Activated naive CD4-positive, alpha-beta T cell treated with anti-CD3 and anti-CD28 coated beads, Interleukin-2, amount 10 ng/mL, durations not matched to agents 7 days and 5 days (primary cell): ENCODE results near the gene RAB6D.
"Not testable (repeated sequence)": the region's sequence is repeated elsewhere in the genome, so short reads cannot be mapped to it uniquely, and the experiment has no call there.

Source experiments
- CTCF ChIA-PET: fragments of 350-600 bp; sonication (Branson Sonifier 250); formaldehyde crosslinking; loops from one replicate; lab custom pipeline; 2021; ENCODE audit warnings: antibody characterized with exemption; lab: Charles Lee
- DNase-seq: peaks from one replicate; pipeline ENCODE4 v3.0.0-alpha.2; 2020
- H3K27ac Mint-ChIP-seq: one replicate; pipeline ENCODE4 v1.8.0; 2021; ENCODE audit warnings: mild to moderate bottlenecking, moderate library complexity, mixed read lengths
- H3K27me3 Mint-ChIP-seq: one replicate; pipeline ENCODE4 v1.8.0; 2021; ENCODE audit warnings: mild to moderate bottlenecking, mixed read lengths
- H3K36me3 Mint-ChIP-seq: one replicate; pipeline ENCODE4 v1.8.0; 2021; ENCODE audit warnings: mixed read lengths
- H3K4me1 Mint-ChIP-seq: one replicate; pipeline ENCODE4 v1.8.0; 2021; ENCODE audit warnings: mixed read lengths
- H3K4me3 Mint-ChIP-seq: one replicate; pipeline ENCODE4 v1.8.0; 2021; ENCODE audit warnings: mild to moderate bottlenecking, moderate library complexity, mixed read lengths
- H3K9me3 Mint-ChIP-seq: one replicate; pipeline ENCODE4 v1.8.0; 2021; ENCODE audit warnings: mixed read lengths

RAB6D gene

GRCh38 chr2:131391471-131391870 lies 27.5 kb upstream of the RAB6D start:
- H3K4me1 Mint-ChIP-seq: not testable (repeated sequence)

GRCh38 chr2:131390495-131391130 lies 26.6 kb upstream of the RAB6D start:
- CTCF ChIA-PET, H3K36me3 Mint-ChIP-seq, H3K9me3 Mint-ChIP-seq, DNase-seq, H3K4me1 Mint-ChIP-seq, H3K27ac Mint-ChIP-seq, H3K4me3 Mint-ChIP-seq: not testable (repeated sequence)
- H3K27me3 Mint-ChIP-seq: peaks cover 38% of the 10 kb centered on the region

More at GRCh38 chr2:131391471-131391870, 27.5 kb upstream of the RAB6D start:
- peaks cover 38% of the 10 kb centered on the region for H3K27me3 Mint-ChIP-seq
- H3K27ac Mint-ChIP-seq, H3K4me3 Mint-ChIP-seq, H3K9me3 Mint-ChIP-seq, DNase-seq, H3K36me3 Mint-ChIP-seq, CTCF ChIA-PET: not testable (repeated sequence)

- H3K4me1 Mint-ChIP-seq: peaks cover 2% of the 10 kb centered on the region
- no peaks in the 10 kb centered on the region for H3K9me3 Mint-ChIP-seq
- CTCF ChIA-PET: no interaction called here
- no peak overlapping the region for H3K27ac Mint-ChIP-seq
- peaks cover 30% of the 10 kb centered on the region for H3K27me3 Mint-ChIP-seq
- no peak overlapping the region for H3K4me3 Mint-ChIP-seq
- no peaks in the 10 kb centered on the region for H3K36me3 Mint-ChIP-seq
- DNase-seq: no peak
Measured at GRCh38 chr2:131389657-131390056, 25.7 kb upstream of the RAB6D start.

- H3K36me3 Mint-ChIP-seq, DNase-seq, H3K4me1 Mint-ChIP-seq, H3K9me3 Mint-ChIP-seq, CTCF ChIA-PET, H3K4me3 Mint-ChIP-seq, H3K27ac Mint-ChIP-seq: not testable (repeated sequence)
- H3K27me3 Mint-ChIP-seq: peaks cover 23% of the 10 kb centered on the region
Measured at GRCh38 chr2:131388834-131389233, 24.9 kb upstream of the RAB6D start.

GRCh38 chr2:131373111-131373510 lies 9.1 kb upstream of the RAB6D start:
- CTCF ChIA-PET, H3K27me3 Mint-ChIP-seq, H3K36me3 Mint-ChIP-seq, H3K4me3 Mint-ChIP-seq, H3K9me3 Mint-ChIP-seq, H3K4me1 Mint-ChIP-seq, H3K27ac Mint-ChIP-seq, DNase-seq: not testable (repeated sequence)

- Mint-ChIP-seq H3K4me3 (no peak overlapping the region), H3K27me3 (peaks cover 26% of the 10 kb centered on the region), H3K27ac (no peak overlapping the region), H3K9me3 (no peaks in the 10 kb centered on the region), H3K4me1 (no peaks in the 10 kb centered on the region), H3K36me3 (no peaks in the 10 kb centered on the region)
- CTCF ChIA-PET: no interaction called here
- DNase-seq: no peak
Measured at GRCh38 chr2:131369954-131370353, 6.0 kb upstream of the RAB6D start.

- H3K36me3 Mint-ChIP-seq, CTCF ChIA-PET, H3K4me1 Mint-ChIP-seq, H3K4me3 Mint-ChIP-seq, H3K27ac Mint-ChIP-seq, H3K9me3 Mint-ChIP-seq, DNase-seq: not testable (repeated sequence)
- H3K27me3 Mint-ChIP-seq: peaks cover 36% of the 10 kb centered on the region
Measured at GRCh38 chr2:131368493-131369066, 4.6 kb upstream of the RAB6D start.

GRCh38 chr2:131367352-131367751 lies 3.4 kb upstream of the RAB6D start:
- Mint-ChIP-seq H3K27ac (no peak overlapping the region), H3K9me3 (no peaks in the 10 kb centered on the region), H3K36me3 (no peaks in the 10 kb centered on the region), H3K4me3 (no peak overlapping the region), H3K27me3 (peaks cover 44% of the 10 kb centered on the region), H3K4me1 (peaks cover 6% of the 10 kb centered on the region)
- CTCF ChIA-PET: no interaction called here
- DNase-seq: no peak

- Mint-ChIP-seq H3K4me3 (no peak overlapping the region), H3K27ac (no peak overlapping the region), H3K4me1 (peaks cover 6% of the 10 kb centered on the region), H3K27me3 (peaks cover 48% of the 10 kb centered on the region), H3K9me3 (no peaks in the 10 kb centered on the region), H3K36me3 (no peaks in the 10 kb centered on the region)
- DNase-seq: no peak
- CTCF ChIA-PET: no interaction called here
Measured at GRCh38 chr2:131366643-131367042, 2.7 kb upstream of the RAB6D start.

GRCh38 chr2:131365452-131365851 lies 1.5 kb upstream of the RAB6D start:
- H3K27me3 Mint-ChIP-seq: peaks cover 49% of the 10 kb centered on the region
- H3K9me3 Mint-ChIP-seq: no peaks in the 10 kb centered on the region
- peaks cover 6% of the 10 kb centered on the region for H3K4me1 Mint-ChIP-seq
- H3K36me3 Mint-ChIP-seq: no peaks in the 10 kb centered on the region
- H3K4me3 Mint-ChIP-seq: no peak overlapping the region
- no peak overlapping the region for H3K27ac Mint-ChIP-seq
- DNase-seq: no peak
- CTCF ChIA-PET: interaction anchor here (0.7 kb wide), 1 partner anchor 29 kb away, joined by 3 read pairs; no protein-coding TSS in a partner anchor

GRCh38 chr2:131363213-131363612 lies 755 bp downstream of the RAB6D start:
- DNase-seq, H3K27ac Mint-ChIP-seq, CTCF ChIA-PET, H3K36me3 Mint-ChIP-seq, H3K9me3 Mint-ChIP-seq, H3K4me1 Mint-ChIP-seq, H3K4me3 Mint-ChIP-seq: not testable (repeated sequence)
- H3K27me3 Mint-ChIP-seq: peaks cover 59% of the 10 kb centered on the region

- H3K4me3 Mint-ChIP-seq, H3K27ac Mint-ChIP-seq, CTCF ChIA-PET, H3K9me3 Mint-ChIP-seq, DNase-seq, H3K4me1 Mint-ChIP-seq, H3K36me3 Mint-ChIP-seq: not testable (repeated sequence)
- peaks cover 53% of the 10 kb centered on the region for H3K27me3 Mint-ChIP-seq
Measured at GRCh38 chr2:131361773-131362172, 2.2 kb downstream of the RAB6D start.

GRCh38 chr2:131353167-131353697 lies 10.7 kb downstream of the RAB6D start:
- H3K4me1 Mint-ChIP-seq, CTCF ChIA-PET, H3K27ac Mint-ChIP-seq, H3K9me3 Mint-ChIP-seq, H3K36me3 Mint-ChIP-seq, H3K4me3 Mint-ChIP-seq, DNase-seq: not testable (repeated sequence)
- peaks cover 28% of the 10 kb centered on the region for H3K27me3 Mint-ChIP-seq

- Mint-ChIP-seq H3K36me3 (no peaks in the 10 kb centered on the region), H3K27ac (no peak overlapping the region), H3K4me1 (no peaks in the 10 kb centered on the region), H3K9me3 (peaks cover 1% of the 10 kb centered on the region), H3K27me3 (peaks cover 17% of the 10 kb centered on the region), H3K4me3 (no peak overlapping the region)
- CTCF ChIA-PET: no interaction called here
- no peak for DNase-seq
Measured at GRCh38 chr2:131349021-131349420, 14.9 kb downstream of the RAB6D start.

- H3K4me1 Mint-ChIP-seq, H3K36me3 Mint-ChIP-seq, H3K9me3 Mint-ChIP-seq, H3K4me3 Mint-ChIP-seq, CTCF ChIA-PET, H3K27ac Mint-ChIP-seq, H3K27me3 Mint-ChIP-seq, DNase-seq: not testable (repeated sequence)
Measured at GRCh38 chr2:131347035-131347434, 16.9 kb downstream of the RAB6D start.
